A549 treated with RU486 at 1 μM for 4 hours (cell line): ENCODE data around the gene GNLY. TPM values are rescaled to one million over a fixed set of nuclear protein-coding genes. Genes with fewer than 3 reads are reported as not detected.

Experiments used
- total RNA-seq: library from RNA; stranded (reverse); fragments of 200-300 nt; extraction: Qiagen RNA extraction; gene quantifications from 5 replicates; pipeline ENCODE4 v1.2.3, GENCODE V29; 2022; ENCODE audit warnings: low read depth

The GNLY gene
- not detected in 5 replicates for total RNA-seq

GRCh38 chr2:85694052-85695025 is at the start of gene GNLY:
GNLY (plus strand) TSS chr2:85694358; CDS start chr2:85694419, 61 bp downstream.

GRCh38 chr2:85668009-85668856 is 25.9 kb upstream of the GNLY start, which contains the start of gene SFTPB:
SFTPB (minus strand) TSS chr2:85668199; CDS start chr2:85668183, 16 bp downstream.

Other genes with a start within 250 kb of the GNLY start
- gene MAT2A, start 155.2 kb upstream of the GNLY start, total RNA-seq, result 412 to 487 TPM (median 481 TPM) in 5 replicates
- 36.2 to 46.7 TPM (median 42.4 TPM) in 5 replicates for gene GGCX, start 132.9 kb upstream of the GNLY start, total RNA-seq
- gene VAMP8, start 116.8 kb upstream of the GNLY start, total RNA-seq, result 15.8 to 20.9 TPM (median 20.0 TPM) in 5 replicates
- gene VAMP5, start 109.9 kb upstream of the GNLY start, total RNA-seq, result 0.15 TPM in 1 of 5 replicates, not detected in the others
- gene RNF181, start 98.6 kb upstream of the GNLY start, total RNA-seq, result 183 to 198 TPM (median 189 TPM) in 5 replicates
- 8.5 to 13.1 TPM (median 11.8 TPM) in 5 replicates for gene TMEM150A, start 91.7 kb upstream of the GNLY start, total RNA-seq
- gene C2orf68, start 82.3 kb upstream of the GNLY start, total RNA-seq, result 19.6 to 28.1 TPM (median 24.4 TPM) in 5 replicates
- gene USP39, start 78.2 kb upstream of the GNLY start, total RNA-seq, result 69.5 to 76.1 TPM (median 75.0 TPM) in 5 replicates
- 0.09 to 0.37 TPM (median 0.12 TPM) in 4 of 5 replicates, not detected in the other for gene SFTPB, start 26.2 kb upstream of the GNLY start, total RNA-seq
- gene ATOH8, start 59.6 kb downstream of the GNLY start, total RNA-seq, result 5.2 to 7.1 TPM (median 5.9 TPM) in 5 replicates
- 28.6 to 33.7 TPM (median 31.3 TPM) in 5 replicates for gene ST3GAL5, start 194.6 kb downstream of the GNLY start, total RNA-seq